DMS53 treated with DMSO at 0.1 percent for 48 hours (cell line): Measurements from ENCODE around the gene CPNE5.

ENCODE experiments used
- DNase-seq: peaks from one replicate; lab custom pipeline; 2025; ENCODE audit not compliant: unreplicated experiment; lab: John Stamatoyannopoulos, UW

Gene CPNE5

DNA sequence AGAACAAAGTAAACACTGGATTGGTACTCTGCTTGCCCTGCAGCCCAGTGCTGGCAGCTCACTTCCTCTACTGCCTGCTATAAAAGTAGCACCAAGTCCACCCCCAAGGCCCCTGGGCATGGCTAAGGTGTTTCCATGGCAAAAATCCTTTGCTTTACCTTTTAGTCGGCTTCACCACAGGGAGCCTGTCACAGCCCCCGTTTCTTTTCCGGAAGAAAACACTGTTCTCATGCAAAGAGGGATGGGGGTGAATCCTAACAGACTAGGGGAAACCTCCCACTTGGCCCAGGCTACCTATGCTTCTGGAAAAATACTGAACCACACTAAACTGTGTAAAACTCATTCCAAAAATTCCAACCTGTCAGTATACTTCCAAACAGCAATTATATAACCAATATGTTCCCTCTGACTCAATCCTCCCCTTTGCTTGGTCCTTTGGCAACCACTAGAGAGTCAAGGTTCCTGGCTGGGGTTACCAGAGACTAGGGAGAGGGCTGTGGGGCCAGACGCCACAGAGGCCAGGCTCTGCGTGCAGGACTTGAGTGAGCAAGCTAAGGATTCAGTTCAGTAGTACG is 19.2 kb upstream of the CPNE5 start:
- no peak for DNase-seq

DNA sequence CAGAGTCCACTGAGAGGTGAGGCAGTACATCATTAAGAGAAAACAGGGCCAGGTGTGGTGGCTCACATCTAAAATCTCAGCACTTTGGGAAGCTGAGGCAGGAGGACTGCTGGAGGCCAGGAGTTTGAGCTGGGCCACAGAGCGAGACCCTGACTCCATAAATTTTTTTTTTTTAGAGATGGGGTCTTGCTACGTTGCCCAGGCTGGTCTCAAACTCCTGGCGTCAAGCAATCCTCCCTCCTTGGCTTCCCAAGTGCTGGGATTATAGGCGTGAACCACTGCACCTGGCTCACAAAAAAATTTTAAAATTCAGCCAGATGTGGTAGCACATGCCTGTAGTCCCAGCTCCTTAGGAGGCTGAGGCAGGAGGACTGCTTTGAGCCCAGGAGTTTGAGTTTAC is 18.1 kb upstream of the CPNE5 start:
- no peak for DNase-seq

DNA sequence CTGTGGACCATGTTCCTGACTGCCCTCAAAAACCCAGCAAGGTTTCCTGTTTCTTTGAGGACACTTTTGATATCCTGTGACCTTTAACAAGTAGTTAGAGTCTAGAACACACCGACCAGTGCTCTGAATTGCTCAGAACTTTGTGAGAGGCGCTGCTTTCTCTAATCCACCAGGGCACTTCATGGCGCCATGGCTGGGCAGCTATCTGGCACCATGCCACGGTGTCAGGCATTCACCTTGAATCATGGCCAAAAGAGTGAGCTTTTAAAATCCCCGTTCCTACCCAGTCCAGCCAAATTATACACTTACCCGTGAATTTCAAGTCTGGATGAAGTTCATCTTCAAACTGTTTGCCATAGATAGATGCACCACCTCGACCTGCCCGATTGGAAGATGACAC is 17.0 kb upstream of the CPNE5 start:
- no peak for DNase-seq

DNA sequence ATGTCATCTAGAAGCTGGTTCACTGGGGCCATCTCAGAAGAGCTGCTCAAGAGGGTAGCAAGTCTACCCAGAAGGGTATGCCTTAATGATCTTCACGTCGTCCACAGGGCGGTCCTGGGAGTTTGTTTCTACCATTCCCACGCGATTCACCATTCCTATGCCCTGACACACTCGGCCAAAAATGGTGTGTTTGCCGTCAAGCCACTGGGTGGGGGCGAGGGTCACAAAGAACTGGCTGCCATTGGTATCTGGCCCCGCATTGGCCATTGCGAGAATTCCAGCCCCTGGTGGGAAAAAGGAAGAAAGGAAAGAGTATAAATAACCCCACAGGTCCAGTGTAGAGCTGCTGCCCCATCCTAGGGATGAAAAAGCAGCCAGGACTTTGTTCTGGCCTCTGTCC is 16.5 kb upstream of the CPNE5 start:
- DNase-seq: no peak

DNA sequence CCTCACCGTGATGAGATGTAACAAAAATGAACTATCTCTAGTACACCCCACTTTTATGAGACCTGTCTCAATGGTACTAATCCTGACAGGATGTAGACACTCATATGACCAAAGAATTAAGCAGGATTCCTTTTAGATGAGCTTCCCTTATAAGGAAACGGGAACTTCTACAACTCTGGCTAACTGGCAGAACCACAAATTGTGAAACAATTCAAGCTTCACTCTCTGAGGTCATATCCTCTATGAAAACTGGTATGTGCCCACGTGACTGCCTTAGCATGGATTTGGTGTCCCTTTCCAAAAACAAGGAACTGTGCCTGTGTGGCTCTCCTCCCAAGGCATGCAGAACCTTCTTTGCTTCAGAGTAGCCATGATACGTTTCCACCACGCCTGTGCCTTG is 14.1 kb upstream of the CPNE5 start:
- DNase-seq: no peak

DNA sequence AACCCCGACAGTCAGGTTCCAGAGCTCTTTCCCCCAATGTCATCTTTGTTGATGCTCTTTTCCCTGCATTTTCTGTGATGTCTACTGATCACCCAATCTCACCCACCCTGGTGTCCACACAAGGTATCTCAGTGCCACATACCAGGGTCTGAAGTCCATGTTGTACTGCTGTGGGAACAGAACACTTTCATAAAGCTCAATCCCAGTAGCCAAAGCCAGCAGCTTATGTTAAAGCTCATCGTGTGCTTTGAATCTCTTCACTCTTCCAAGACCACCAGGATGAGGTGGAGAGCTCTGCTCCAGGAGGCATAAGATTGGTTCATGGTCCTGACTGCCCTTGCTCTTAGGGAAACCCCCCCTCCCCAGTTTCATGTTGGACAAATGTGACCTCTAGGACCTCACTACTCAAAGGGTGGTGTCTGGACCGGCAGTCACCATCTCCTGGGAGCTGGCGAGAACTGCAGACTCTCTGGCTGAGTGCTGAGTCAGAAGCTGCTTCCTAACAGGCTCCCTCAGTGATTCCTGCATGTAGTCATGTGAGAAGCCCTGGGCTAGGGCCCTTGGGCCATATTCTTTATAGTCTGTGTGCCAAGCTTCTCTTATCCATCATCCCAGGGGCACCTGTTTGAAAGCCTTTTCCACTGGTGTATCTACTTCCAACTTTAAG is 13.4 kb upstream of the CPNE5 start:
- no peak for DNase-seq

DNA sequence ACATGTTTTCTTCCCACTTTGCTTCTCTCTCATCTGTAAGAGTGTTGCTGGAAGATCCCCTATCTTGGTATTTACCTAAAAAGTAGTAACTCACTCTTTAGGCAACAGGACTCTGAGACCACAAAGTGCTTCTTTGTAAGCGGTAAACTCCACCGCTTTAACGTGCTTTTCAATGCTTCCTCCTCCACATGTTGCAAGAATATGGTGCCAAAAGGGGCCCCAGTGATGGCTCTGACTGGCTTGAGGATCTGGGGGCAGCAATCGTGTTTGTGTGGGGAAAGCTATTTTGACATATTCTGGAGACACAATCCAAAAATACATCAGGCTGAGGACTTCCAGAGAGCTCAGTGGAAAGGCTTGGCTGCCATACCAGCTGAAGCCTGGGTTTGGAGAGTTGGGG is 12.4 kb upstream of the CPNE5 start:
- no peak for DNase-seq

DNA sequence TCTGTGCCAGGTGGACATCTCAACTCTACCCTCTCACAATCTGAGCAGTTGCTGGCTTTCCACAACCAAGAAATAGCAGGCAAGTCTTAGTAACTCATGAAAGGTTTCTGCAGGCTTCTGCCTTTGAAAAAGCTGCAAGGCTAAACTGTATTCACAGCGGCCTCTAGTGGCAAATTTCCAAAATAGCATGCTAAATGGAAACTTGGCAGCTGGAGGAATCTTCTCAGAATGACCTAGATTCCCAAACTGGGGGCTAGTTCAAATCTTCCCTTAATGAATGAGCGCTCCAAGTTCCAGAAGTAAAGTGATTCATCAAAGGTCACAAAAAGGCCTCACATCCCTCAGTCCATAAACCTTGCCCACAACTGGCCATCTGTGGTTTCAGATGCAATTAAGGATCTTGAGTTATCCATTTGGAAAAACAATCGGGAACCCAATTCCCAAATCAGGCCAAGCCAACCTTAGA is 11.9 kb upstream of the CPNE5 start:
- DNase-seq: no peak

DNA sequence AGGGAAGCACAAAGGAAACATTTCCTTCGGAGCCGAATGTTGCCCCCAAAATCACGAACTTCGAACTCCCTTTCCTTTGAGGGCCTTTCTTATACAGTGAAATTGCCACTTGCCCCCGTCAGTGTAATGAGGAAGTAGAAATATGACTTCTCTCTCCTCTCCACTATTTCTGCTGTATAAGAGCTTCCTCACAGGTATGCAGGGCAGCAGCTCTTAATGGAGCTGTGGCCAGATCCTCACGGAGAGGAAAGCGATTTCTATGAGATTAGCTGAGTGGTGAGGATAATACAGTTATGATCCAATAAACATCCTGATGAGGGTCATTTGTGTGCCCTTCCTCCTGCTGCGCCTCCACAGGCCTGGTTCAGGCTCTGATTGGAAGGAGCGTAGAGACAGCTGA is 10.8 kb upstream of the CPNE5 start:
- no peak for DNase-seq

DNA sequence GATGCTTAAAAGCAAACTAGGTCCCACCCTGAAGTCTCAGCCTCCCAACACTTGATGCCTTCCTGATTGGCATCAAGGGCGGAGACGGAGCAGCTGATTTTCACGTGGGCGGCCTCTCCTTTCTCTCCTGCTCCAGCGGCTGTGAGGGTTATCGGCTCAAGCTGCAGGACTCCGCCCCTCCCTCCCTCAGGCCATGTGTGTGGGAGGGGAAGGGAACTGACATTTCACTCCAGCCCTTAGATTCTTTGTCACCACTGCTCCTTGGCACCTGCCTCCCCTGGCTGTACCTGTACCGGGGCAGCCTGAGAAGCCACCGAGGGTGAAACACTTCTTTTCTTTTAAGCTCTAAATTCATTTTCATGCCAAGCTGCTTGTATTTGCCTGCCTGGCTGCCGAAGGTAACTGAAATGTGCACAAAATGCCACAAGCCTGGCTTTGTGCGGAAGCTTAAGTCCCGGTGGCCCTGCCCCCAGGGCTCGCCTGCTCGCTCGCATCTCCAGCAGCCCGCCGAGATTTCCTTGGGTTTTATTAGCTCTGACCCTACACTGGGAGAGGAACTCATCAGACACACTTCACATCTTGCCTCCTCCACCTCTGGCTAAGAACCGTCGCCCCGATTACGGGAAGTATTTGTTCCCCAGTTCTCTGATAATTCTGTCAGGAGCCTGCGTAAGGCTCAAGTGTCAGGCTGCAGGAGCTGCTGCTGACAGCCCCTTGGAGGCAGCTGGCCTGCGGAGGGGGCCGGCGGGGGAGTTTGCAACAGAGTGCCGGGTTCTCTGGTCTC is 9.6 kb upstream of the CPNE5 start:
- no peak for DNase-seq

DNA sequence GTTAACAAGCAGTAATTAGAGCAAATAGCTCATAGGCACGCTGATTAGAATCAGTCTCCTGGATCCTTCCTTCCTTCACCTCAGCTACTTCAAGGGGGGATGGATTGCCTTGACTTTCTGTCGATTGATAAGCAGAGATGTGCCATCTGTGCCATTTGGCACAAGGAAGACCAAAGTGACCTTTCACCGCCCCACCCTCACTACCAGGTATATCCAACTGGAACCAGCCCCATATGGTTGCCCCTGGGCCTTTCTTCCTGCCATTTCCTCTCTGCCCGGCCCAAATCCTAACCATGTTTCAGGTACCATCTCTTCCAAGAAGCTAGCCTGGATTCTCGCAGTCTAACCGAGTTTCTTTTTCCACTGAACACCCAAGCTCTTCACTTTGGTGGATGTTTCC is 8.7 kb upstream of the CPNE5 start:
- no peak for DNase-seq

DNA sequence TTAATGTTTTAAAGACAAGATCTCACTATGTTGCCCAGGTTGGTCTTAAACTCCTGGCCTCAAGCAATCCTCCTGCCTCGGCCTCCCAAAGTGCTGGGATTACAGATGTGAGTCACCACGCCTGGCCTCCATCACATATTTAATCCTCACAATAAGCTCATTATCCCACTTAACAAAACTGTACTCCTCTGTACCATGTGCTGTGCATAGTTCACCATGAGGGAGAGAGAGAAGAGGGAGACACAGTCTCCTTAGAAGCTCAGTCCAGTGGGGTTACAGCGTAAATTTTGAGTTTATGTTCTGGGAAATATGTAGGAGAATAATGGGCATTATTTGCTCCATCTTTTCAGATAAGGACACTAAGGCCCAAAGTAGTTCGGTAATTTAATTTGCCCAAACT is 7.9 kb upstream of the CPNE5 start:
- no peak for DNase-seq

DNA sequence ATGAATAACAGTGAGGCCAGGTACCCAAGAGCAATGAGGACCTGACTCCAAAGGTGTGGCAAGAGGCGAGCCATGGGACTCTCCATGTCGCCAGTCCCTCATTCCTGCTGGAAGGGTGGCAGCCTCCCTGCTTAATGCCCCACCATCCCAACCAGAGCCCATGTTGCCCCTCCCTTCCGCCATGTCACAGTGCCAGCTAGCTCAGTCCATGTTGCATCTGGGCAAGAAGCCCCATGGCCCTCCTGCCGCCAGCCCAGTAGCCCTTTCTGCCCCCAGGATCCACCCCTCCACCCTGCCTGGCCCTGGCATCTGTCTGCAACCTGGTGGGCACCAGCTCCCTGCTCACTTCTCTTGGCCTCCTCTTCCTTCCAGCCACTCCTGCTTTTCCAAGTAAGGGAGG is 6.0 kb upstream of the CPNE5 start:
- DNase-seq: no peak

DNA sequence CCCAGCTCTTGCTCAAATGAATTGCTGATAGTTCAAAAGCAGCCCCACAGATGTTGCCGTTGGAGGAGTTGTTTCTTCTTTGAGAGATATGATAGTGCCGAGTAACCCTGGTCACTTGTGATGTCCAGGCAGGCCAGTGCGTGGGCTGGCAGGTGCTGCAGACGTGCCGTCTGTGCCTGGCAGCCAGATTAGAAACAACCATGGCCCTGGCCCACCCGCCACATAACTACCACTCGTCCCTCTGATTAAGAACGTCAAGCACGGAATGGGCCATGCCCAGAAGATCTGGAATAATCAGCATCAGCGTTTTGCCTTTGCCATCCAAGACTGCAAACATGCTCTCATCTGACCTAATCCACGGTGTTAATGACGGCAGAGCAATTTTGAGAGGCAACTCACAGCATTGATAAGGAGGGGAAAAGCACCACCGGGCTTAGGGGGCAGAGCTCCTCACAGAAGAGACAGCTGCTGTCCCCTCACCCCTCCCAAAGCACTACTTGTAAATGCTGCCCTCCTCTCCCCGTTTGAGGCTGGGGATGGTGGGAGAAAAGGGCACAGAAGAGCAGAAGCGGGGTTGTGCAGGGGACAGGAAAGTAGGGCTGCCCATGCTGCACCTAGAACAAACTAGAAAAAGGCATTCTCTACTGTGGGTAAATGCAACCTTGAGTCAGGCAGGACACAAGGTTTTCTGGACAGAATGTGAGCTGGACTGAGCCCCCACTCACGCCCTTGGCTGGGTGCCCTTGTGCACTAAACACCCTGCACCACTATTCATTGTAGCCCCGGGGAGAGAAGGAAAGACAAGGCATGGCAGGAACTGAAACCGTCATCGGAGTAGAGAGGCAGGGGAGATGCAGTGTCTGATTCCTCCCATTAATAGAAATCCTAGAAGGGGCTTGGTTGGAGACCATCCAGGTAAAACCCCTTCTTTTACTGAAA is 5.3 kb upstream of the CPNE5 start:
- DNase-seq: no peak

DNA sequence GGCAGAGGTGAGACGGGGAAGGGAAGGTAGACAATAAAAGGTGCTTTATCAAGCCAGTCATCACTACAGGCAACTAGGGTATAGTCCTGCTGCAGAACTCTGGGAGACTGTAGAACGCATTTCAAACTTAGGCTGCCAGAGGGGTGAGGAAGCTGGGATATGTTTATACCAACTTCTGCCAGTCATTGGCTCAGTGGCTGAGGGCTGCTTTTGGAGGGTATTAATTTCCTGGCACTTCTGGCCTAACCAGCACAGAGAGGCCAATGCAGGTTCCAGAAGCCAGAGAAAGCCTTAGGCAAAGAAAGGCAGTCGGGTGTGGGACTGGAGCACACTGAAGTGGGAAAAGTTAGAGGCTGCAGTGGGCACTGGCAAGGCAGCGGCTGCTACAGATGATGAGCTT is 3.9 kb upstream of the CPNE5 start:
- DNase-seq: no peak

DNA sequence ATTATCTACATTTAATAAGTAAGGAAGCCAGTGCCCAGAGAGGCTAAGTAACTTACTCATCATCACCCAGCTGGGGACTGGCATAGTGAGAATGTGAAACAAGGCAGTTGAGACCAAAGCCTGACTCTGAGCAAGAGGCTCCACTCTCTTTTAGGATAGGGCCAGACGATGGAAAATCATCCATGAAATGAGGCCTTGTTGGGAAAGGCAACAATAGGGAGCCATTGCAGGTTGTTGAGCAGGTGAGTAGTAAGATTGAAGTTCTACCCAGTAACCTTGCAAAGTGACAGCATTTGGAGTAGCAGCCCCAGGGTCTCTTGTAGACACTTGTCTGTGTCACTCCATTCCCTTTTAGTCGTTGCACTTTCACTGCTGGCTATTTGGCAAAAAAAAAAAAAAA is 2.5 kb upstream of the CPNE5 start:
- DNase-seq: no peak

DNA sequence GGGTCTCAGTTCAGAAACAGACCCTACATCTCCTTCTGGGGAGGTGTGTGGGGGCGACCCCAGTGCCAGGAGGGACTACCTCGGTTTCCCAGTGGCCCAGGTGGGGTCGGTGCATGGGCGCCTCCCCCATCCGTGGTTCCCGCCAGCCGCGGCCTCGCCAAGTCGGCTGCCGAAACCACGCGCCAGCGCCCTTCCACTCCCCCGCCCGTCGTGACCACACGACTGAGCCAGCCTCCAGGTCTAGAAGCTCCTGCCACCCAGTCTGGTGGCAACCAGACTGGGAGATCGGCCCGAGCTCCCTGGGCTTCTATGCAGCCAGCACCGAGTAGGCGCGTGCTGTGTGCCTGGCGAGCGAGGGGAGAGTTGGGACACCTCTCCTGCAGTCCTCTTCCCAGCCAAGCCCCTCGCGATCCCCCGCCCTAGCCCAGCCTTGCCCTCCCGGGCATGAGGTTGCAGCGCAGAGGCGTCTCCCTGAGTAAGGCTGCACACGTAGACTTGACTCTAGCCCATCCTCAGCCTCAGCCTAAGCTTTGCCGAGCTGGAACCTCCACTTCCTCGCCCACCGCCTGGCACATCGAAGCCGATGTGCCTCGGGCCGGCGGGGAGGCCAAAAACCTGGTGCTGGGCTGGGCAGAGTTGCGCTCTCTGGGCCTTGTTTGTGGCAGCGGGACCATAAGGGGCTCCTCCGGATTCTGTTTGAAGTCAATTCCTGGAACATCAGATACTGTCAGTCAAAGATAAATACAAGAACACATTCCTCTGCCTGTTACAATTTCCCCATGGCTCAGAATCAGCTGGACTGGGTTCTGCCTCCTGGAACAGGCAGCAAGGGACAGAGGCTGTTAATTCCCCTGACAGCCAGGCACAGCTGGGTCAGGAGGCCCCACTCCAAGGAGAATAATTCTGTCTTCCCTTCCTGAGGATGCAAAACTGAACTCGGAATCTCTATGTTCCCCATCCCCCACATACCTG is 1.5 kb upstream of the CPNE5 start:
- no peak for DNase-seq

DNA sequence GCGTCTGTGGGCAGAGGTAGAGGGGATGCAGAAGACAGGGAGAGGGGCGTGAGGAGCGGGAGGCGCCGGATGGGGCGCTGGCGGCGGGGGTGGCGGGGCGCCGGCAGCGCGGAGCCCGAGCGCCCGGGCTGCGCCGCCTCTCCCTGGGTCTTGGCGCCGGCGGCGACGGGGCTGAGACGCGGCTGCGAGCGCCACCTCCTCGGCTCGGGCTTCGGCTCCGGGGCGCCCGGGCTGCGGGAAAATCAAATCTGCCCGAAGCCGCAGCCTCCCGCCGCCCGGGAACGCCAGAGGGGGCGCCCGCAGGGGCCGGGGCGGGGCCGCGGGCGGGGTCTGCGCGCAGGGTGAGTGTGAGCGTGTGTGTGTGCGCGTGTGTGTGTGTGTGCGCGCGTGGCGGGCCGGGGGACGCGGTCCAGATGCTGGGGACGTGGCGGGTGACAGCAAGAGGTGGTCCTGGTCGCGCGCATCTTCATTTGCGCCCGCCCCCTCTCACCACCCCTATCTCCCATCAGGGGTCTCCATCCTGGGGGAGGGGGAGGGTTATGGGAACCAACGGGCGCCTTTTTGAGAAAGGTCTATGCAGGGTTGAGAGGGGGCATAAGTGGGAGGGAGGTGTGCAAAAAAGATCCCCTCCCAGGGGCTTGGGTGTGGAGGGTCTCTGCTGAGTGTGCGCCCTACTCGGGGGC is 646 bp upstream of the CPNE5 start:
- no peak for DNase-seq

DNA sequence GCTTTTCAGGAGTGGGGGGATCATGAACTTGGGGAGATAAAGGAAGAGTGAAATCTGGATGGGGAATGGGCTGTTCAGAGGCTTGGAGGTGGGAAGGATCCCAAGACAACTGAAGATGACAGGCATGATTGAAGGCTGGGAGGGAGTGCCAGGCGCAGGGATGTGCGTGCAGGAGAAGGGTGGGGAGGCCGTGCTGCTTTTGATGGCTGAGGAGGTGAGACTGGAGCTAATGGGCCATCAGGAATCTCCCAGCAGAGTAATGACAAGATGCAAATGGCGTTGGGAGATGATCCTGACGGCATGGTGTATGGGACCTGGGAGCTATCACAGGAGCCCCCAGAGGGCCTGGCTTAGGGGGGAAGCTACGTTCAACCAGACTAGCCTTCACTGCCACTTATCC is 1.6 kb downstream of the CPNE5 start:
- no peak for DNase-seq

DNA sequence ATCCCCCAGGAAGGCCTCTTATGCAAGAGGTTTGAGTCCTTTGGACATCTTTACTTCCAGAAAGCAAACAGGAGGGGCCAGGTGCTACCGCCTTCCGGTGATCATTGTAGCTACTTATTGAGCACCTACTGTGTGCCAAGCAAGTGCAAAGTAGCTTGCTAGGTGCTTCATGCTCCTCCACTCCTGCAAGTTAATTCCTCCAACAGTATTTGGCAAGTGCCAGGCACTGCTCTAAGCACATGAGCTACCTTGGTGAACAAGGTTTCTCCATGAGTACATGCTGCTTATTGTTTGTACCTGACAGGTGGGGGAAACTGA is 2.3 kb downstream of the CPNE5 start:
- DNase-seq: no peak
